HepG2 (cell line): ENCODE data around the gene MARCHF11. TPM values are rescaled to one million over a fixed set of nuclear protein-coding genes. Genes with fewer than 3 reads are reported as not detected.

Source experiments
- CAMTA2 ChIP-seq: sonication (generic); formaldehyde crosslinking; IDR thresholded peaks from 2 replicates; pipeline ENCODE4 v1.4.0; 2020; ENCODE audit warnings: mild to moderate bottlenecking, missing genetic modification reagents, borderline replicate concordance
- EP300 ChIP-seq, 3 experiments: sonication (generic) in 1 of 3; formaldehyde crosslinking in 1 of 3; IDR thresholded peaks; 2 replicates each; pipeline versions ENCODE4 v1.5.1 to v1.6.1; 2011 to 2020; ENCODE audit warnings: low read depth in 2 of 3, low read length in 2 of 3, borderline replicate concordance in 1 of 3, improper control_type of control experiment in 1 of 3, mild to moderate bottlenecking in 1 of 3, missing genetic modification reagents in 1 of 3, moderate library complexity in 1 of 3
- MBD4 ChIP-seq: IDR thresholded peaks from 2 replicates; pipeline ENCODE4 v1.6.1; 2012; ENCODE audit warnings: low read length, inconsistent platforms, borderline replicate concordance
- MED1 ChIP-seq: sonication (generic); formaldehyde crosslinking; IDR thresholded peaks from 2 replicates; pipeline ENCODE4 v1.4.0; 2020; ENCODE audit warnings: missing genetic modification reagents
- MEIS2 ChIP-seq: sonication (generic); formaldehyde crosslinking; IDR thresholded peaks from 2 replicates; pipeline ENCODE4 v1.9.0; 2021; ENCODE audit warnings: mild to moderate bottlenecking, missing genetic modification reagents
- NAIF1 ChIP-seq: sonication (generic); formaldehyde crosslinking; IDR thresholded peaks from 2 replicates; pipeline ENCODE4 v1.5.0; 2020; ENCODE audit warnings: mild to moderate bottlenecking, missing genetic modification reagents, borderline replicate concordance
- POLR2G ChIP-seq: fragments of 200-400 bp; formaldehyde crosslinking; IDR thresholded peaks from 2 replicates; pipeline ENCODE4 v1.6.1; 2018; ENCODE audit warnings: mild to moderate bottlenecking, low read depth, low read length, moderate library complexity
- YEATS2 ChIP-seq: sonication (generic); formaldehyde crosslinking; IDR thresholded peaks from 2 replicates; pipeline ENCODE4 v1.4.0; 2020; ENCODE audit warnings: missing genetic modification reagents, borderline replicate concordance
- ZC3H13 ChIP-seq: sonication (generic); formaldehyde crosslinking; IDR thresholded peaks from 2 replicates; pipeline ENCODE4 v1.8.1; 2023; ENCODE audit warnings: mild to moderate bottlenecking, missing genetic modification reagents, moderate library complexity
- polyA plus RNA-seq, 8 experiments: library from polyadenylated mRNA; depleted of rRNA in 3 of 8; stranded (reverse) in 7 of 8; unstranded in 1 of 8; fragments of >200 nt; fragmentation: Illumina TruSeq in 4 of 8; extraction: Trizol in 4 of 8; gene quantifications; 2 replicates each; pipeline versions ENCODE4 v1.2.1 to v1.2.3, GENCODE V29; 2011 to 2016; ENCODE audit warnings: low read depth in 4 of 8, missing spikeins in 1 of 8, mixed read lengths in 1 of 8; ENCODE audit not compliant: insufficient read depth in 1 of 8
- total RNA-seq, 5 experiments: library from RNA; depleted of rRNA; stranded (reverse); fragments of >200 nt; fragmentation: Illumina TruSeq; extraction: Trizol; gene quantifications; 2 replicates each; pipeline ENCODE4 v1.2.3, GENCODE V29; 2016; ENCODE audit warnings: low read depth in 1 of 5
- TF ChIP-seq, protein P1 (sequence below): IDR thresholded peaks from 2 replicates; pipeline ENCODE4 v1.6.1; 2016; ENCODE audit warnings: missing compliant biosample characterization, missing genetic modification reagents, borderline replicate concordance
- TF ChIP-seq, protein P2 (sequence below): fragments of 450-650 bp; IDR thresholded peaks from 2 replicates; pipeline ENCODE4 v1.6.1; 2017; ENCODE audit warnings: mild to moderate bottlenecking
- TF ChIP-seq, protein P3 (sequence below): sonication (generic); formaldehyde crosslinking; conservative IDR thresholded peaks from 2 replicates; pipeline ENCODE4 v1.4.0; 2020; ENCODE audit warnings: missing genetic modification reagents
- TF ChIP-seq, protein P4 (sequence below): sonication (generic); formaldehyde crosslinking; IDR thresholded peaks from 2 replicates; pipeline ENCODE4 v1.4.0; 2020; ENCODE audit warnings: missing genetic modification reagents, borderline replicate concordance
- TF ChIP-seq, protein P5 (sequence below): sonication (generic); formaldehyde crosslinking; IDR thresholded peaks from 2 replicates; pipeline ENCODE4 v1.5.0; 2020; ENCODE audit warnings: missing genetic modification reagents
- TF ChIP-seq, protein P6 (sequence below): sonication (generic); formaldehyde crosslinking; IDR thresholded peaks from 2 replicates; pipeline ENCODE4 v1.8.0; 2022; ENCODE audit warnings: mild to moderate bottlenecking, missing genetic modification reagents

The MARCHF11 gene
- total and polyA plus RNA-seq, 2 of the 13 experiments (the other 11 are each of a cell fraction or from before 2014, with no cell fraction given) = not detected

DNA sequence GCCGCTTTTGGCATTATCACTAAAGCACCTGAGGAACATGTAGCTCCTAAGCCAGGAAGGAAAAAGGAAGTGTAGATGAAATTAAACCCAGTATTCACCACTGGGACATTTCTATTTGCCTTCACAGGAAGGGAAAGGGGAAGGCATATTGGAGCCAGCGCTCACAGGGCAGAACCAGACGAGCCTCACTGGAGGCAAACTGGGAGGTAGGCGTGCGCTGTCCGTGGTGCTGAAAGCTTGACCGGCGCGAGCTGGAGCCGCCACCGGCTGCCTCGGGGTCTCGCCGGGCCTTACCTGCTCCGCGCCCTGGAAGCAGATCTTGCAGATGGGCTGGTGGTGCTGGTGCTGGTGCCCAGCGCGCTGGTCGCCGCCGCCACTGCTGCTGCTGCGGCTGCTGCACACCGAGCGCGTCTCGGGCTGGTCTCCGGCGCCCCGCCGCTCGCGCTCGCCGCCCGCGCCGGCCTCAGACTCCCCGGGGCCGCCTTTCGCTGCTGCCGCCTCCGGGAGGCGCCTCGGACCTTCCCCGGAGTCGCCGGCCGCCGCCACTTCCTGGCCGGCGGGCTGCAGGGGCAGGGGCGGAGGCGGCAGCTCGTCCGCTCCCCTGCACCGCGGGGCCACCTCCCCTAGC lies 732 bp downstream of the MARCHF11 start (continued):
- TF ChIP-seq, protein P1, sequence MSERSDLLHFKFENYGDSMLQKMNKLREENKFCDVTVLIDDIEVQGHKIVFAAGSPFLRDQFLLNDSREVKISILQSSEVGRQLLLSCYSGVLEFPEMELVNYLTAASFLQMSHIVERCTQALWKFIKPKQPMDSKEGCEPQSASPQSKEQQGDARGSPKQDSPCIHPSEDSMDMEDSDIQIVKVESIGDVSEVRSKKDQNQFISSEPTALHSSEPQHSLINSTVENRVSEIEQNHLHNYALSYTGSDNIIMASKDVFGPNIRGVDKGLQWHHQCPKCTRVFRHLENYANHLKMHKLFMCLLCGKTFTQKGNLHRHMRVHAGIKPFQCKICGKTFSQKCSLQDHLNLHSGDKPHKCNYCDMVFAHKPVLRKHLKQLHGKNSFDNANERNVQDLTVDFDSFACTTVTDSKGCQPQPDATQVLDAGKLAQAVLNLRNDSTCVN (CRISPR knock-in tag) = 0 out of 2 replicates have a peak, but pooled peaks have one; percentile 62
- TF ChIP-seq, protein P2, sequence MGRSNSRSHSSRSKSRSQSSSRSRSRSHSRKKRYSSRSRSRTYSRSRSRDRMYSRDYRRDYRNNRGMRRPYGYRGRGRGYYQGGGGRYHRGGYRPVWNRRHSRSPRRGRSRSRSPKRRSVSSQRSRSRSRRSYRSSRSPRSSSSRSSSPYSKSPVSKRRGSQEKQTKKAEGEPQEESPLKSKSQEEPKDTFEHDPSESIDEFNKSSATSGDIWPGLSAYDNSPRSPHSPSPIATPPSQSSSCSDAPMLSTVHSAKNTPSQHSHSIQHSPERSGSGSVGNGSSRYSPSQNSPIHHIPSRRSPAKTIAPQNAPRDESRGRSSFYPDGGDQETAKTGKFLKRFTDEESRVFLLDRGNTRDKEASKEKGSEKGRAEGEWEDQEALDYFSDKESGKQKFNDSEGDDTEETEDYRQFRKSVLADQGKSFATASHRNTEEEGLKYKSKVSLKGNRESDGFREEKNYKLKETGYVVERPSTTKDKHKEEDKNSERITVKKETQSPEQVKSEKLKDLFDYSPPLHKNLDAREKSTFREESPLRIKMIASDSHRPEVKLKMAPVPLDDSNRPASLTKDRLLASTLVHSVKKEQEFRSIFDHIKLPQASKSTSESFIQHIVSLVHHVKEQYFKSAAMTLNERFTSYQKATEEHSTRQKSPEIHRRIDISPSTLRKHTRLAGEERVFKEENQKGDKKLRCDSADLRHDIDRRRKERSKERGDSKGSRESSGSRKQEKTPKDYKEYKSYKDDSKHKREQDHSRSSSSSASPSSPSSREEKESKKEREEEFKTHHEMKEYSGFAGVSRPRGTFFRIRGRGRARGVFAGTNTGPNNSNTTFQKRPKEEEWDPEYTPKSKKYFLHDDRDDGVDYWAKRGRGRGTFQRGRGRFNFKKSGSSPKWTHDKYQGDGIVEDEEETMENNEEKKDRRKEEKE = no peak
- TF ChIP-seq, protein P3, sequence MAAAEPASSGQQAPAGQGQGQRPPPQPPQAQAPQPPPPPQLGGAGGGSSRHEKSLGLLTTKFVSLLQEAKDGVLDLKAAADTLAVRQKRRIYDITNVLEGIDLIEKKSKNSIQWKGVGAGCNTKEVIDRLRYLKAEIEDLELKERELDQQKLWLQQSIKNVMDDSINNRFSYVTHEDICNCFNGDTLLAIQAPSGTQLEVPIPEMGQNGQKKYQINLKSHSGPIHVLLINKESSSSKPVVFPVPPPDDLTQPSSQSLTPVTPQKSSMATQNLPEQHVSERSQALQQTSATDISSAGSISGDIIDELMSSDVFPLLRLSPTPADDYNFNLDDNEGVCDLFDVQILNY (CRISPR knock-in tag) = 0 out of 2 replicates have a peak, but pooled peaks have one; percentile 53
- TF ChIP-seq, protein P4, sequence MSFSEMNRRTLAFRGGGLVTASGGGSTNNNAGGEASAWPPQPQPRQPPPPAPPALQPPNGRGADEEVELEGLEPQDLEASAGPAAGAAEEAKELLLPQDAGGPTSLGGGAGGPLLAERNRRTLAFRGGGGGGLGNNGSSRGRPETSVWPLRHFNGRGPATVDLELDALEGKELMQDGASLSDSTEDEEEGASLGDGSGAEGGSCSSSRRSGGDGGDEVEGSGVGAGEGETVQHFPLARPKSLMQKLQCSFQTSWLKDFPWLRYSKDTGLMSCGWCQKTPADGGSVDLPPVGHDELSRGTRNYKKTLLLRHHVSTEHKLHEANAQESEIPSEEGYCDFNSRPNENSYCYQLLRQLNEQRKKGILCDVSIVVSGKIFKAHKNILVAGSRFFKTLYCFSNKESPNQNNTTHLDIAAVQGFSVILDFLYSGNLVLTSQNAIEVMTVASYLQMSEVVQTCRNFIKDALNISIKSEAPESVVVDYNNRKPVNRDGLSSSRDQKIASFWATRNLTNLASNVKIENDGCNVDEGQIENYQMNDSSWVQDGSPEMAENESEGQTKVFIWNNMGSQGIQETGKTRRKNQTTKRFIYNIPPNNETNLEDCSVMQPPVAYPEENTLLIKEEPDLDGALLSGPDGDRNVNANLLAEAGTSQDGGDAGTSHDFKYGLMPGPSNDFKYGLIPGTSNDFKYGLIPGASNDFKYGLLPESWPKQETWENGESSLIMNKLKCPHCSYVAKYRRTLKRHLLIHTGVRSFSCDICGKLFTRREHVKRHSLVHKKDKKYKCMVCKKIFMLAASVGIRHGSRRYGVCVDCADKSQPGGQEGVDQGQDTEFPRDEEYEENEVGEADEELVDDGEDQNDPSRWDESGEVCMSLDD (CRISPR knock-in tag) = no peak
- TF ChIP-seq ZC3H13 (CRISPR knock-in tag) (0 out of 2 replicates have a peak, but pooled peaks have one; percentile 42), MEIS2 (CRISPR knock-in tag) (peak; percentile 82), NAIF1 (CRISPR knock-in tag) (no peak), MBD4 (no peak), EP300 (IDR thresholded peaks at IDR 0.05; ENCODE audit: low read depth in 2 of 2, low read length in 2 of 2) (no peak), EP300 (CRISPR knock-in tag; IDR thresholded peaks at IDR 0.05; ENCODE audit: borderline replicate concordance) (no peak), YEATS2 (CRISPR knock-in tag) (no peak), POLR2G (no peak), MED1 (CRISPR knock-in tag) (no peak), CAMTA2 (CRISPR knock-in tag) (no peak)
- TF ChIP-seq, protein P5, sequence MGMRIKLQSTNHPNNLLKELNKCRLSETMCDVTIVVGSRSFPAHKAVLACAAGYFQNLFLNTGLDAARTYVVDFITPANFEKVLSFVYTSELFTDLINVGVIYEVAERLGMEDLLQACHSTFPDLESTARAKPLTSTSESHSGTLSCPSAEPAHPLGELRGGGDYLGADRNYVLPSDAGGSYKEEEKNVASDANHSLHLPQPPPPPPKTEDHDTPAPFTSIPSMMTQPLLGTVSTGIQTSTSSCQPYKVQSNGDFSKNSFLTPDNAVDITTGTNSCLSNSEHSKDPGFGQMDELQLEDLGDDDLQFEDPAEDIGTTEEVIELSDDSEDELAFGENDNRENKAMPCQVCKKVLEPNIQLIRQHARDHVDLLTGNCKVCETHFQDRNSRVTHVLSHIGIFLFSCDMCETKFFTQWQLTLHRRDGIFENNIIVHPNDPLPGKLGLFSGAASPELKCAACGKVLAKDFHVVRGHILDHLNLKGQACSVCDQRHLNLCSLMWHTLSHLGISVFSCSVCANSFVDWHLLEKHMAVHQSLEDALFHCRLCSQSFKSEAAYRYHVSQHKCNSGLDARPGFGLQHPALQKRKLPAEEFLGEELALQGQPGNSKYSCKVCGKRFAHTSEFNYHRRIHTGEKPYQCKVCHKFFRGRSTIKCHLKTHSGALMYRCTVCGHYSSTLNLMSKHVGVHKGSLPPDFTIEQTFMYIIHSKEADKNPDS = no peak
- TF ChIP-seq, protein P6, sequence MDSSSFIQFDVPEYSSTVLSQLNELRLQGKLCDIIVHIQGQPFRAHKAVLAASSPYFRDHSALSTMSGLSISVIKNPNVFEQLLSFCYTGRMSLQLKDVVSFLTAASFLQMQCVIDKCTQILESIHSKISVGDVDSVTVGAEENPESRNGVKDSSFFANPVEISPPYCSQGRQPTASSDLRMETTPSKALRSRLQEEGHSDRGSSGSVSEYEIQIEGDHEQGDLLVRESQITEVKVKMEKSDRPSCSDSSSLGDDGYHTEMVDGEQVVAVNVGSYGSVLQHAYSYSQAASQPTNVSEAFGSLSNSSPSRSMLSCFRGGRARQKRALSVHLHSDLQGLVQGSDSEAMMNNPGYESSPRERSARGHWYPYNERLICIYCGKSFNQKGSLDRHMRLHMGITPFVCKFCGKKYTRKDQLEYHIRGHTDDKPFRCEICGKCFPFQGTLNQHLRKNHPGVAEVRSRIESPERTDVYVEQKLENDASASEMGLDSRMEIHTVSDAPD (CRISPR knock-in tag) = no peak
